Measurements from ENCODE around the gene SLAMF1.

- TF ChIP-seq, protein P1, sequence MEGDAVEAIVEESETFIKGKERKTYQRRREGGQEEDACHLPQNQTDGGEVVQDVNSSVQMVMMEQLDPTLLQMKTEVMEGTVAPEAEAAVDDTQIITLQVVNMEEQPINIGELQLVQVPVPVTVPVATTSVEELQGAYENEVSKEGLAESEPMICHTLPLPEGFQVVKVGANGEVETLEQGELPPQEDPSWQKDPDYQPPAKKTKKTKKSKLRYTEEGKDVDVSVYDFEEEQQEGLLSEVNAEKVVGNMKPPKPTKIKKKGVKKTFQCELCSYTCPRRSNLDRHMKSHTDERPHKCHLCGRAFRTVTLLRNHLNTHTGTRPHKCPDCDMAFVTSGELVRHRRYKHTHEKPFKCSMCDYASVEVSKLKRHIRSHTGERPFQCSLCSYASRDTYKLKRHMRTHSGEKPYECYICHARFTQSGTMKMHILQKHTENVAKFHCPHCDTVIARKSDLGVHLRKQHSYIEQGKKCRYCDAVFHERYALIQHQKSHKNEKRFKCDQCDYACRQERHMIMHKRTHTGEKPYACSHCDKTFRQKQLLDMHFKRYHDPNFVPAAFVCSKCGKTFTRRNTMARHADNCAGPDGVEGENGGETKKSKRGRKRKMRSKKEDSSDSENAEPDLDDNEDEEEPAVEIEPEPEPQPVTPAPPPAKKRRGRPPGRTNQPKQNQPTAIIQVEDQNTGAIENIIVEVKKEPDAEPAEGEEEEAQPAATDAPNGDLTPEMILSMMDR (IDR thresholded peaks at IDR 0.05; ENCODE audit: low read depth, low read length): no peak
- no peak for TF ChIP-seq POLR2A (IDR thresholded peaks at IDR 0.05; ENCODE audit: extremely low read depth, insufficient read length)
- TF ChIP-seq MAX (IDR thresholded peaks at IDR 0.05; ENCODE audit: low read depth, low read length): no peak
- TF ChIP-seq MYC (IDR thresholded peaks at IDR 0.05; ENCODE audit: low read depth, low read length): no peak
Observed at GRCh38 chr1:160567341-160567740, 79.5 kb downstream of the SLAMF1 start.
